NCI-H2107 (cell line): ENCODE data around the gene MIOS.
"Not testable (repeated sequence)": the region's sequence is repeated elsewhere in the genome, so short reads cannot be mapped to it uniquely, and the experiment has no call there.

ENCODE experiments used
- DNase-seq: peaks from one replicate; lab custom pipeline; 2025; lab: John Stamatoyannopoulos, UW

MIOS gene

DNA sequence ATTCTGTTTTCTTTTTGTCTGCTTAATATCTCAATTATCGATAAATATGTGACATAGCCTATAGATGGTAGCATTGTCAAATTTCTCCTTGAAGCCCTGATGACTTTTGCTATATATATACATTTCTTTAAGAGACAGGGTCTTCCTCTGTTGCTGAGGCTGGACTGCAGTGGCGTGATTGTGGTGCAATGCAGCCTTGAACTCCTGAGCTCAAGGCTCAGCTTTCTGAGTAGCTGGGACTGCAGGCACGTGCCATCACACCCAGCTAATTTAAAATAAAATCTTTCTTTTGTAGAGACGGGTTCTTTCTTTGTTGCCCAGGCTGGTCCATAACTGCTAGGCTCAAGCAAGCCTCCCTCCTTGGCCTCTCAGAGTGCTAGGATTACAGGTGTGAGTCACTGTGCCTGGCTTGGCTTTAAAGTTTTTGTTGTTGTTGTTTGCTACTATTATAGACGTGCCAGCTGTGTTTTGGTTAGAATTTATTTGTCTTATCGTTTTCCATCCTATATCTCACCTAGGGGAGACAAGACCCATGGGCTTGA lies 80.9 kb downstream of the MIOS start:
- no peak for DNase-seq

DNA sequence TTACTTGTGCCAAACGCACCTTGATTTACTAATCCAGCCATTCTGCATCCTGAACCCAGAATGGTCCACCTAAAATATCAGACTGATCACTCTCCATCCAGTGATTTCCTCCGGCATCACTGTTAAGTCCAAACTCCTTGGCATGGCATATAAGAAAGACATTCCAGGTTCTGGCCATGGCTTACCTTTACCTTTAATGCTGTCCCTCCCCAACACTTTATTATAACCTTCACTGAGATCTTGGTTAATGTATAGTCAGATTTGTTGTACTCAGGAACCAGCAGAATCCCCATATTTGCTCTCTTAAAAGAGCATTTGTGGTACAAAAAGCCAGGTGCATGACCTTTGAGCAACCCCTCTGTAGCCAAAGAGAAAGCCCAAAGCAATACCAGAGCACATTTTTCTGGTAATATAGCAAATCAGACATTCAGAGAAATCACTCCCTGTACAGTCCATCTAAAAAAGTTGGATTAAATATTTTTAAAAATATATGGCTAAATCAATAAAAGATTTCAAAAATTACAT lies 84.1 kb downstream of the MIOS start:
- no peak for DNase-seq

DNA sequence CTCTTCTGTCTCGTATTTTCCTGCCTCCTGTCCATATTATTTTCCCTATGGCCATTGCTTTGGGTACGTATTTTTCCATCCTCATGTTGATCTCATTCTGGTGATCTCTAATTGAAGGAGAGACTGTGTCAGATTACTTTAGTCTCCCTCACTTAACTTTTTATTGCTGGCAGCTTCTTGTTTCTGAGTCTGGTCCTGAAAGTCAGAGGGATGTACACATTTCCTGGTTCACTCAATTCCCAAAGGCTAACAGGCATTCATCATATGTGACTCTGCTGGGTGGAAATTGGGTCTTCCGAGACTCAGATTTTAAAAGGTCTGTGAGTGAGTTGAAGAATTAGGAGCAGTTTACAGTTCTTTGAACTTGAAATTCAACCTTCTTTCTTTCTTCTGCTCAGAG lies 84.8 kb downstream of the MIOS start:
- DNase-seq, result no peak

DNA sequence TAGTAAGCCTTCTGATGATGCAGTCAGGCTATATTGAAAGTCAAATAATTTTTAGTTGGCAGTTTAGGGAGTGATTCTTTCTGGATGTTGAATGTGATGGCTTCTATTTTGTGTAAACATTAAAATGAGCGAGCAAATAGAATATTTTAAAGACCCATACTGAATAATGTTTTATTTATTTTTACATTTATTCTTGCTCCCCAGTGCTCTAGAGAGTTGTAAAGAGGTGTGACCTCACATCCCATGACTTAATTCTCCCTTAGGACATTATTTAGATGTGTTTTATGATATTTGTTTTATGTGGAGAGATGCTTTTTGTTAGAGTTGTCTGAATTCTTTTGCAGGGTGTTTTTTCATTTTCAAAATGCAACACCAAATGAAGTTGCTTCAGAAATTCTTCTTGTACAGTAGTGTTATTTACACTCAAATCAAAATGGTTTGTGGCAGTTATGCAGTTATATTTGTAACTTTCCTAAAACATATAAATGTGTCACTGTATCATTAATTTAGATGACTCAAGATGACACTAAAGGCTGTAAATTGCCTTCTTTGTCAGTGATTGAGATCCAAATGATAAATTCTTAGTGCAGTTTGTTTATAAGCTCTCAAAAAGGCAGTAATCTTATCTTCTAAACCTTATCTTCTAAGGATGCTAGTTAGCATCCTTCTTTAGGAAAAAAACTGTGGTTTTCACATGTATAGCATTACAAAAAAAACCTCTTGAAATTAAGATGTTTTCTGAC lies 86.3 kb downstream of the MIOS start:
- no peak for DNase-seq

DNA sequence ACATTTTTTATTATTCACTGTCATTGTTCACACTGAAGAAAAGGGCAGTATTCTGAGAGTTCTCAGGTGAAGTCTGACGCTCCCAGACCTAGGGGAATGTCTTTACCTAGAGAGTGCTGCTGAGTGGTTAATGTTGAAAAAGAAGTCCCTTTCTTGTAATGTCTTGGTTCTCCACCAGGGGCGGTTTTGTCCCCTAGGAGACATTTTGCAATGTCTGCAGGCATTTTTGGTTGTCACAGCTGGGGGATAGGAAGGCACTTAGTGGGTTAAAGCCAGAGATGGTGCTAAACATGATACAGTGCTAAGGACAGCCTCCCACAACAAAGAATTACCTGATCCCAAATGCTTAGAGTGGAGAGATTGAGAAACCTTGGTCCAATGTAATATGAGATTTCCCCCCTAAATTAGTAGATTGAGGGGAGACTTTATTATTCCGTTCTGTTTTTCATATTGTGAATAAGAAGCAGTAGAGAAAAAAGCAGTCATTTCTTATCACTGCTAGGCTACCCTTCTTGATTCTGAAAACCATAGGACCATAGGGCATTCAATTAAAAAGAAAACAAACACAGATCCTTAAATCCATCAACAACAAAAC lies 87.0 kb downstream of the MIOS start:
- no peak for DNase-seq

DNA sequence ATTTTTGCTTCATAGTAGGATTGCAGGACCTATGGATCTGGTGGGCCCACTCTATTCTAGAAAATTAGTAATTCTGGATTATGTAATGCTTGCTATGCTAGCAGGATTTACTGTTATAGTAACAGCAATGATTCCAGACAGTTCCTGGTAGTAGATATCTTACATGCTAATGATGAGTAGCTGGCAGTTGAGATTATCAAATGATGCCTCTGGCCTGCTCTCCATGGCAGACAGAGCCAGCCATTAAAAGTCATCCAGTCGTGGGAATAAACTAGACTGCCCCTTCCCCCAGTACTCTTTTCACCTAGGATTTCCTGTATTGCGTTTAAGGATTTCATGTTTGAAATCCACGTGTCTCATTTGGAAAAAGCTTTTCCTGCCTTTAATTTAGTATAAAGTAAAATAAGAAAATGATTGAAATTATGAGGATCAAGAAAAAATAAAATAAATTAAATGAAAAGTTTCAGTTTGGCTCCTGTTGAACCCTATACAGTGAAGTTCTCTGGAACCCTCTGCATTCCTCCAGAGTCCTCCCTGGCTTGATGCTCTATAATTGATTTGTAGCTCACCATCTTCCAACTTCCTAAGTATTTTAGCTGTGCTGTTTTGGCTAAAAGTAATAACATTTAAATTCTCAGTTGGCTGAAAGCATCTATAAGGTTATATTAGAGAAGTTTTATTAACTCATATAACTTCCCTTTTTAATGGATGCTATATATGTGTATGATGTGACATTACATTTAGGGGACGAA lies 88.5 kb downstream of the MIOS start:
- no peak for DNase-seq

DNA sequence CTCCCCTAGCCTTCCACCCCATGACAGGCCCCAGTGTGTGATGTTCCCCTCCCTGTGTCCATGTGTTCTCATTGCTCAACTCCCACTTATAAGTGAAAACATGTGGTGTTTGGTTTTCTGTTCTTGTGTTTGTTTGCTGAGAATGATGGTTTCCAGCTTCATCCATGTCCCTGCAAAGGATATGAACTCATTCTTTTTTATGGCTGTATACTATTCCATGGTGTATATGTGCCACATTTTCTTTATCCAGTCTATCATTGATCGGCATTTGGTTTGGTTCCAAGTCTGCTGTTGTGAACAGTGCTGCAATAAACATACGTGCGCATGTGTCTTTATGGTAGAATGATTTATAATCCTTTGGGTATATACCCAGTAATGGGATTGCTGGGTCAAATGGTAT lies 89.8 kb downstream of the MIOS start:
- not testable (repeated sequence) for DNase-seq
